Astrocyte (in vitro differentiated cells and primary cell): ENCODE results near the gene SCUBE3.

Source experiments
- EZH2 ChIP-seq: IDR thresholded peaks from 2 replicates; pipeline ENCODE4 v1.6.1; 2012; ENCODE audit warnings: mild to moderate bottlenecking, low read length, inconsistent platforms; ENCODE audit not compliant: insufficient read depth
- TF ChIP-seq, protein P1 (sequence below): IDR thresholded peaks from 2 replicates; pipeline ENCODE4 v1.5.1; 2011; ENCODE audit warnings: low read depth, mild to moderate bottlenecking, inconsistent platforms, low read length, moderate library complexity; ENCODE audit not compliant: insufficient read depth

GRCh38 chr6:35218021-35218420, 4.3 kb downstream of the SCUBE3 start:
- TF ChIP-seq, protein P1, sequence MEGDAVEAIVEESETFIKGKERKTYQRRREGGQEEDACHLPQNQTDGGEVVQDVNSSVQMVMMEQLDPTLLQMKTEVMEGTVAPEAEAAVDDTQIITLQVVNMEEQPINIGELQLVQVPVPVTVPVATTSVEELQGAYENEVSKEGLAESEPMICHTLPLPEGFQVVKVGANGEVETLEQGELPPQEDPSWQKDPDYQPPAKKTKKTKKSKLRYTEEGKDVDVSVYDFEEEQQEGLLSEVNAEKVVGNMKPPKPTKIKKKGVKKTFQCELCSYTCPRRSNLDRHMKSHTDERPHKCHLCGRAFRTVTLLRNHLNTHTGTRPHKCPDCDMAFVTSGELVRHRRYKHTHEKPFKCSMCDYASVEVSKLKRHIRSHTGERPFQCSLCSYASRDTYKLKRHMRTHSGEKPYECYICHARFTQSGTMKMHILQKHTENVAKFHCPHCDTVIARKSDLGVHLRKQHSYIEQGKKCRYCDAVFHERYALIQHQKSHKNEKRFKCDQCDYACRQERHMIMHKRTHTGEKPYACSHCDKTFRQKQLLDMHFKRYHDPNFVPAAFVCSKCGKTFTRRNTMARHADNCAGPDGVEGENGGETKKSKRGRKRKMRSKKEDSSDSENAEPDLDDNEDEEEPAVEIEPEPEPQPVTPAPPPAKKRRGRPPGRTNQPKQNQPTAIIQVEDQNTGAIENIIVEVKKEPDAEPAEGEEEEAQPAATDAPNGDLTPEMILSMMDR, result no peak
- no peak for TF ChIP-seq EZH2
